Kidney epithelial cell (primary cell): ENCODE measurements around the gene INO80. TPM values are rescaled to one million over a fixed set of nuclear protein-coding genes. Genes with fewer than 3 reads are reported as not detected.

Source experiments
- DNase-seq: peaks from one replicate; pipeline ENCODE4 v3.0.0-alpha.2; 2010; ENCODE audit warnings: low read depth
- H3K27me3 ChIP-seq: 2 replicates; pipeline ENCODE4 v1.6.0; 2011; ENCODE audit warnings: low read length; ENCODE audit not compliant: control insufficient read depth, insufficient read depth
- H3K36me3 ChIP-seq: 2 replicates; pipeline ENCODE4 v1.5.1; 2011; ENCODE audit warnings: low read length; ENCODE audit not compliant: control insufficient read depth, insufficient read depth
- H3K4me3 ChIP-seq: 2 replicates; pipeline ENCODE4 v1.5.1; 2011; ENCODE audit warnings: low read depth, mild to moderate bottlenecking, control low read depth, low read length
- CTCF ChIP-seq: IDR thresholded peaks from 2 replicates; pipeline ENCODE4 v1.5.1; 2011; ENCODE audit warnings: mild to moderate bottlenecking, moderate library complexity, low read length, control low read depth, inconsistent platforms; ENCODE audit not compliant: insufficient read depth, poor library complexity, severe bottlenecking
- total RNA-seq: library from RNA; depleted of rRNA; stranded (reverse); fragments of >200 nt; gene quantifications from 2 replicates; pipeline ENCODE4 v1.2.3, GENCODE V29; 2015

INO80 gene
- total RNA-seq, 1 donor from 2014 or later = 26.7 TPM

- DNase-seq = no peak
- no peak for TF ChIP-seq CTCF
- Histone ChIP-seq H3K4me3 (no peak overlapping the region), H3K27me3 (peaks cover 26% of the 10 kb centered on the region), H3K36me3 (no peaks in the 10 kb centered on the region)
Observed at GRCh38 chr15:40936234-40936708, 179.8 kb downstream of the INO80 start.

- no peaks in the 10 kb centered on the region for H3K36me3 ChIP-seq
- no peak for DNase-seq
- TF ChIP-seq CTCF = no peak
- no peak overlapping the region for H3K4me3 ChIP-seq
- peaks cover 43% of the 10 kb centered on the region for H3K27me3 ChIP-seq
Observed at GRCh38 chr15:40934457-40934856, 181.6 kb downstream of the INO80 start.

- peaks cover 52% of the 10 kb centered on the region for H3K27me3 ChIP-seq
- no peak overlapping the region for H3K4me3 ChIP-seq
- no peak for DNase-seq
- no peaks in the 10 kb centered on the region for H3K36me3 ChIP-seq
- no peak for TF ChIP-seq CTCF
Observed at GRCh38 chr15:40933517-40933902, 182.6 kb downstream of the INO80 start.

GRCh38 chr15:40932649-40933516 lies 183.2 kb downstream of the INO80 start:
- H3K36me3 ChIP-seq = no peaks in the 10 kb centered on the region
- no peak overlapping the region for H3K4me3 ChIP-seq
- peaks cover 59% of the 10 kb centered on the region for H3K27me3 ChIP-seq
- no peak for DNase-seq
- no peak for TF ChIP-seq CTCF

GRCh38 chr15:40932156-40932555 lies 183.9 kb downstream of the INO80 start:
- no peak for TF ChIP-seq CTCF
- H3K27me3 ChIP-seq = peaks cover 66% of the 10 kb centered on the region
- no peak overlapping the region for H3K4me3 ChIP-seq

More at GRCh38 chr15:40932156-40932555, 183.9 kb downstream of the INO80 start:
- no peaks in the 10 kb centered on the region for H3K36me3 ChIP-seq
- no peak for DNase-seq
